WERI-Rb-1 (cell line): ENCODE results near the gene CTIF.

ENCODE experiments used
- DNase-seq: peaks from one replicate; pipeline ENCODE4 v3.0.0-alpha.2; 2020
- H3K27ac ChIP-seq: fragments of 250-450 bp; sonication (Bioruptor Pico); 2 replicates; pipeline ENCODE4 v1.5.1; 2020; ENCODE audit warnings: mild to moderate bottlenecking, moderate library complexity
- H3K27me3 ChIP-seq: fragments of 250-450 bp; sonication (Bioruptor Pico); 2 replicates; pipeline ENCODE4 v1.5.1; 2021; ENCODE audit warnings: mild to moderate bottlenecking, low read depth, moderate library complexity; ENCODE audit not compliant: insufficient read depth, severe bottlenecking
- H3K36me3 ChIP-seq: fragments of 250-450 bp; sonication (Bioruptor Pico); 2 replicates; pipeline ENCODE4 v1.5.1; 2020; ENCODE audit warnings: mild to moderate bottlenecking, moderate library complexity
- H3K4me3 ChIP-seq: 2 replicates; pipeline ENCODE4 v1.5.1; 2011; ENCODE audit warnings: low read depth, mild to moderate bottlenecking, control low read depth, low read length
- H3K9me3 ChIP-seq: fragments of 250-450 bp; sonication (Bioruptor Pico); 2 replicates; pipeline ENCODE4 v1.5.1; 2021; ENCODE audit warnings: mild to moderate bottlenecking, moderate library complexity; ENCODE audit not compliant: severe bottlenecking
- TF ChIP-seq, protein P1 (sequence below): IDR thresholded peaks from 2 replicates; pipeline ENCODE4 v1.5.1; 2011; ENCODE audit warnings: low read depth, mild to moderate bottlenecking, control low read depth, inconsistent platforms, low read length

The CTIF gene

DNA sequence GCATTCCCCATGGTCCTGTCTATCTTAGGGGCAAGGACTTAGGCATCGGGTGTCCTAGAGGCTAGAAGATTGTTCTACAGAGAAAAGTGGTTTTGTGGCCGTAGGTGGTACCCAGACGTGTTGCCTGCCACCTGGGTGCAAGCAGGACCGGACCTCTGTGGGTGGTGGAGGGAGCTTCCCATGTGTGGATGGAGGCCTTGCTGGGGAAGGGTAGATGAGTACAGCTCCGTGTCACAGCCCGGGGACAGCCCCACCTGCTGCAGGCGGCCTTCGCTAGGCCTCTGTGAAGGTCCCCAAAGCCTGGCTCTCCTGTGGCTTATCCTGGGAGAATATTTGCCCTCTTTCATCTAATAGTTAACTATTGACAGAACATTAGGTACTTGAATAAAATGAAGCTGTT, 25.3 kb downstream of the CTIF start:
- TF ChIP-seq, protein P1, sequence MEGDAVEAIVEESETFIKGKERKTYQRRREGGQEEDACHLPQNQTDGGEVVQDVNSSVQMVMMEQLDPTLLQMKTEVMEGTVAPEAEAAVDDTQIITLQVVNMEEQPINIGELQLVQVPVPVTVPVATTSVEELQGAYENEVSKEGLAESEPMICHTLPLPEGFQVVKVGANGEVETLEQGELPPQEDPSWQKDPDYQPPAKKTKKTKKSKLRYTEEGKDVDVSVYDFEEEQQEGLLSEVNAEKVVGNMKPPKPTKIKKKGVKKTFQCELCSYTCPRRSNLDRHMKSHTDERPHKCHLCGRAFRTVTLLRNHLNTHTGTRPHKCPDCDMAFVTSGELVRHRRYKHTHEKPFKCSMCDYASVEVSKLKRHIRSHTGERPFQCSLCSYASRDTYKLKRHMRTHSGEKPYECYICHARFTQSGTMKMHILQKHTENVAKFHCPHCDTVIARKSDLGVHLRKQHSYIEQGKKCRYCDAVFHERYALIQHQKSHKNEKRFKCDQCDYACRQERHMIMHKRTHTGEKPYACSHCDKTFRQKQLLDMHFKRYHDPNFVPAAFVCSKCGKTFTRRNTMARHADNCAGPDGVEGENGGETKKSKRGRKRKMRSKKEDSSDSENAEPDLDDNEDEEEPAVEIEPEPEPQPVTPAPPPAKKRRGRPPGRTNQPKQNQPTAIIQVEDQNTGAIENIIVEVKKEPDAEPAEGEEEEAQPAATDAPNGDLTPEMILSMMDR, result no peak
- Histone ChIP-seq H3K27ac (no peak overlapping the region), H3K27me3 (no peaks in the 10 kb centered on the region), H3K9me3 (no peaks in the 10 kb centered on the region), H3K36me3 (no peaks in the 10 kb centered on the region), H3K4me3 (no peak overlapping the region)
- no peak for DNase-seq

GRCh38 chr18:48565105-48565504, 26.3 kb downstream of the CTIF start:
- Histone ChIP-seq H3K27me3 (no peaks in the 10 kb centered on the region), H3K9me3 (no peaks in the 10 kb centered on the region), H3K27ac (no peak overlapping the region), H3K36me3 (no peaks in the 10 kb centered on the region), H3K4me3 (no peak overlapping the region)
- DNase-seq, result no peak
- TF ChIP-seq, protein P1, result no peak

DNA sequence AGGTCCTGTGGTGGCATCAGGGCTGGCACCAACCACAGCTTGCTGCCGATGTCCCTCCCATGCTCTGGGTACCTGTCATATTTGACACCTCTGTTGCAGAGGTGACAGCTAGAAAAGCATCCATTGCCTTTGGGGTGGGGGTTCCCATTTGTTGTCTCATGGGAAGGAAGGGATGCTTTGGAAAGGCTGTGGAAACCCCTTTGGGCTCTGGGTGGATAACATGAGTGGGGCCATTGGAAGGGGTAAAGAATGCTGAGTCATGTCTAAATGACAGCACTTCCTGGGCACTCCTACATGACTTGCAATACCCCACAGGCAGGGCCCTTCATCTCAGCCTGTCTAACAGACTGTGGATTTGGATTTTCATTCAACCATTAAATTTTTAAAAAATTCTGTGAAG, 27.8 kb downstream of the CTIF start:
- H3K27ac ChIP-seq, result no peak overlapping the region
- no peaks in the 10 kb centered on the region for H3K36me3 ChIP-seq

DNA sequence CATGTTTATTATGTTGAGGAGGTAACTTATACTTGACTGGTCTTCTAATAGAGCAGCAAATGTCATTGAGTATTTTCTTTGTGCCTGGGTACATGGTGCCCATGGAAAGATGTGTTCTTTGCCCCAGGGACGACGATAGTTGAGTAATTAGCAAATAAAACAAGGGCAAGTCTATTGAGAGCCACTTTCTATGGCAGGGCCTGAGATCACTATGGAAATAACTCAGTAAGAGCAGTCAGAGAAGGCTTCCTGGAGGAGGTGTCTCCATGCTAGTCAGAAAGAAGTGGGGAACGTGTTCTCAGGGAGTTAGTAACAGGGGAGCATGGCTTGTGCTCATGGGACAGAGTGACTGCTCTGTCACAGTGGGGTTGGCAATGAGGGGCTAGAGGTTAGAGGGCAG, 28.6 kb downstream of the CTIF start:
- Histone ChIP-seq H3K9me3 (no peaks in the 10 kb centered on the region), H3K4me3 (no peak overlapping the region), H3K36me3 (no peaks in the 10 kb centered on the region), H3K27ac (no peak overlapping the region), H3K27me3 (no peaks in the 10 kb centered on the region)
- TF ChIP-seq, protein P1, result no peak
- no peak for DNase-seq

More for the DNA sequence above, 27.8 kb downstream of the CTIF start:
- no peak overlapping the region for H3K4me3 ChIP-seq
- H3K9me3 ChIP-seq, result no peaks in the 10 kb centered on the region
- H3K27me3 ChIP-seq, result no peaks in the 10 kb centered on the region
- no peak for DNase-seq
- TF ChIP-seq, protein P1, result no peak

- Histone ChIP-seq H3K27me3 (no peaks in the 10 kb centered on the region), H3K27ac (no peak overlapping the region), H3K36me3 (no peaks in the 10 kb centered on the region), H3K9me3 (no peaks in the 10 kb centered on the region), H3K4me3 (no peak overlapping the region)
- DNase-seq, result no peak
- TF ChIP-seq, protein P1, result no peak
These were observed 30.5 kb downstream of the CTIF start for GRCh38 chr18:48569139-48569914.

DNA sequence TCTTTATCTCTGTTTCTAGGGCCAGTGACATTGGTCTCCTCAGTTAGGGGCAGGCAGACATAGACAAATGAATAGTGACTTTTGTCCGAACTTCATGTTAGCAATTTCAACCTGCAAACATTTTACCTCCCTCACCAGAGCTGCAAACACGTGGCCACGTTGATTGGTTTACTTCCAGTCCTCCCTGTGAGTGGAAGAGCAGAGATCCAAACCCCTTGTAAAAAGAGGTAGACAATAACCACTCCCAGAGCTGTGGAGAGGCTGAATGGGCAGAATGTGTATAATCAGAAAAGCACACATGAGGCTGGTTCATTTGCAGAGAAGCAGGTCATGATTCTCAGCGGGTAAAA, 31.1 kb downstream of the CTIF start:
- no peak for DNase-seq
- H3K27ac ChIP-seq, result no peak overlapping the region
- H3K27me3 ChIP-seq, result no peaks in the 10 kb centered on the region
- no peak overlapping the region for H3K4me3 ChIP-seq
- no peaks in the 10 kb centered on the region for H3K9me3 ChIP-seq
- no peaks in the 10 kb centered on the region for H3K36me3 ChIP-seq
- TF ChIP-seq, protein P1, result no peak
